Kidney epithelial cell (primary cell): ENCODE results near the gene USP12. TPM values are rescaled to one million over a fixed set of nuclear protein-coding genes. Genes with fewer than 3 reads are reported as not detected.

Source experiments
- DNase-seq: peaks from one replicate; pipeline ENCODE4 v3.0.0-alpha.2; 2010; ENCODE audit warnings: low read depth
- H3K27me3 ChIP-seq: 2 replicates; pipeline ENCODE4 v1.6.0; 2011; ENCODE audit warnings: low read length; ENCODE audit not compliant: control insufficient read depth, insufficient read depth
- H3K36me3 ChIP-seq: 2 replicates; pipeline ENCODE4 v1.5.1; 2011; ENCODE audit warnings: low read length; ENCODE audit not compliant: control insufficient read depth, insufficient read depth
- H3K4me3 ChIP-seq: 2 replicates; pipeline ENCODE4 v1.5.1; 2011; ENCODE audit warnings: low read depth, mild to moderate bottlenecking, control low read depth, low read length
- CTCF ChIP-seq: IDR thresholded peaks from 2 replicates; pipeline ENCODE4 v1.5.1; 2011; ENCODE audit warnings: mild to moderate bottlenecking, moderate library complexity, low read length, control low read depth, inconsistent platforms; ENCODE audit not compliant: insufficient read depth, poor library complexity, severe bottlenecking
- total RNA-seq: library from RNA; depleted of rRNA; stranded (reverse); fragments of >200 nt; gene quantifications from 2 replicates; pipeline ENCODE4 v1.2.3, GENCODE V29; 2015

The USP12 gene
- total RNA-seq, 1 donor from 2014 or later, result 13.8 TPM

GRCh38 chr13:27177852-27178251 is 6.2 kb upstream of the USP12 start:
- H3K27me3 ChIP-seq, result no peaks in the 10 kb centered on the region
- H3K4me3 ChIP-seq, result no peak overlapping the region
- no peak for DNase-seq
- peak; percentile 10 for TF ChIP-seq CTCF
- H3K36me3 ChIP-seq, result no peaks in the 10 kb centered on the region

GRCh38 chr13:27176470-27177410 is 5.1 kb upstream of the USP12 start:
- DNase-seq, result no peak
- TF ChIP-seq CTCF, result no peak
- Histone ChIP-seq H3K36me3 (no peaks in the 10 kb centered on the region), H3K4me3 (no peak overlapping the region), H3K27me3 (no peaks in the 10 kb centered on the region)

- no peaks in the 10 kb centered on the region for H3K27me3 ChIP-seq
- TF ChIP-seq CTCF, result no peak
- DNase-seq, result no peak
- no peaks in the 10 kb centered on the region for H3K36me3 ChIP-seq
- no peak overlapping the region for H3K4me3 ChIP-seq
Measured at GRCh38 chr13:27174766-27175455, 3.3 kb upstream of the USP12 start.

GRCh38 chr13:27172495-27172842 is 858 bp upstream of the USP12 start:
- no peak for DNase-seq
- TF ChIP-seq CTCF, result no peak
- H3K27me3 ChIP-seq, result no peaks in the 10 kb centered on the region

GRCh38 chr13:27171827-27172494 is 350 bp upstream of the USP12 start:
- TF ChIP-seq CTCF, result no peak
- Histone ChIP-seq H3K36me3 (no peaks in the 10 kb centered on the region), H3K4me3 (peak overlapping the region; percentile 63), H3K27me3 (no peaks in the 10 kb centered on the region)
- DNase-seq, result peak; percentile 65

More at GRCh38 chr13:27172495-27172842, 858 bp upstream of the USP12 start:
- no peaks in the 10 kb centered on the region for H3K36me3 ChIP-seq
- H3K4me3 ChIP-seq, result peak overlapping the region; percentile 63
